K562 (cell line): Measurements from ENCODE around the gene DCAF4. TPM values are rescaled to one million over a fixed set of nuclear protein-coding genes. Genes with fewer than 3 reads are reported as not detected.
"Not testable (repeated sequence)": the region's sequence is repeated elsewhere in the genome, so short reads cannot be mapped to it uniquely, and the experiment has no call there.

ENCODE experiments used
- ATAC-seq: fragments of 200-7000 bp; cut with Tn5 transposase; 3 replicates; pipeline ENCODE4 v1.9.1; 2020; ENCODE audit warnings: moderate library complexity
- BruUV-seq: library from RNA; stranded (reverse); fragments of 400-500 nt; replicated peaks from 2 replicates; lab custom pipeline; 2021; lab: Mats Ljungman, UMichigan
- CTCF ChIA-PET: fragments of 300-600 bp; formaldehyde crosslinking; extraction: SDS; loops from one replicate; lab custom pipeline; 2021; ENCODE audit warnings: low intra/inter-chr PET ratio; lab: Yijun Ruan, JAX
- POLR2A ChIA-PET: fragments of 300-600, 350-650 bp; sonication (Branson Sonifier 250); formaldehyde crosslinking; extraction: SDS; loops from one replicate; lab custom pipeline; 2021; ENCODE audit warnings: antibody characterized with exemption, inconsistent platforms; lab: Yijun Ruan, JAX
- DNase-seq, 4 experiments: peaks; one replicate each; pipeline versions ENCODE4 v3.0.0 to v3.0.0-alpha.2; 2011 to 2018; ENCODE audit warnings: low spot score in 3 of 4, mixed read lengths in 3 of 4; ENCODE audit errors: extremely low read depth in 1 of 4
- FAIRE-seq: peaks from 2 replicates; lab custom pipeline; 2011; peaks lifted over from hg19 to GRCh38; lab: Jason Lieb, UNC
- H2AFZ ChIP-seq: 2 replicates; pipeline ENCODE4 v1.6.0; 2011; ENCODE audit warnings: low read depth, low read length, control low read depth, inconsistent platforms
- H3K27ac ChIP-seq: fragments of 200-600 bp; 3 replicates; pipeline ENCODE4 v1.8.0; 2011; ENCODE audit warnings: low read depth, mild to moderate bottlenecking, control low read depth, inconsistent platforms, low read length, moderate library complexity, mixed read lengths; ENCODE audit errors: extremely low read depth
- H3K27me3 ChIP-seq, 2 experiments: fragments of 300-600 bp in 1 of 2; 2 replicates in 1 of 2; 3 replicates in 1 of 2; pipeline versions ENCODE4 v1.6.0 to v1.8.0; 2011; ENCODE audit warnings: inconsistent platforms in 2 of 2, low read length in 2 of 2, mild to moderate bottlenecking in 1 of 2, mixed read lengths in 1 of 2, moderate library complexity in 1 of 2; ENCODE audit not compliant: control insufficient read depth in 2 of 2, insufficient read depth in 2 of 2
- H3K36me3 ChIP-seq: fragments of 300-600 bp; 3 replicates; pipeline ENCODE4 v1.8.0; 2011; ENCODE audit warnings: mild to moderate bottlenecking, low read length, inconsistent platforms; ENCODE audit not compliant: control insufficient read depth, insufficient read depth
- H3K4me1 ChIP-seq, 2 experiments: fragments of 200-600 bp in 1 of 2; replicated peaks in 1 of 2; 2 replicates in 1 of 2; 3 replicates in 1 of 2; pipeline versions ENCODE4 v1.5.1 to v1.8.0; 2011; ENCODE audit warnings: inconsistent platforms in 2 of 2, low read length in 2 of 2, mild to moderate bottlenecking in 1 of 2, mixed read lengths in 1 of 2, moderate library complexity in 1 of 2; ENCODE audit not compliant: control insufficient read depth in 2 of 2, insufficient read depth in 2 of 2
- H3K4me2 ChIP-seq: 2 replicates; pipeline ENCODE4 v1.6.1; 2011; ENCODE audit warnings: low read length, control low read depth, inconsistent platforms, mixed read lengths; ENCODE audit not compliant: insufficient read depth
- H3K4me3 ChIP-seq: fragments of 200-600 bp; sonication (generic), shearing (Covaris generic); 2 replicates; pipeline ENCODE4 v1.5.1; 2016; ENCODE audit warnings: control low read depth, inconsistent platforms
- H3K79me2 ChIP-seq: fragments of 200-600 bp; 3 replicates; pipeline ENCODE4 v1.8.0; 2011; ENCODE audit warnings: low read length, inconsistent platforms; ENCODE audit not compliant: control insufficient read depth, insufficient read depth
- H3K9ac ChIP-seq, 2 experiments: 2 replicates each; pipeline versions ENCODE4 v1.6.0 to v1.6.1; 2011; ENCODE audit warnings: low read depth in 2 of 2, low read length in 2 of 2, control low read depth in 1 of 2, inconsistent platforms in 1 of 2, mild to moderate bottlenecking in 1 of 2, mixed read lengths in 1 of 2; ENCODE audit not compliant: insufficient read depth in 1 of 2
- H3K9me1 ChIP-seq: one replicate; pipeline ENCODE4 v1.6.0; 2011; ENCODE audit warnings: inconsistent platforms, mild to moderate bottlenecking, low read length, moderate library complexity; ENCODE audit not compliant: control insufficient read depth, insufficient read depth
- H3K9me3 ChIP-seq: replicated peaks from 2 replicates; pipeline ENCODE4 v1.5.1; 2011; ENCODE audit warnings: low read depth, low read length, inconsistent platforms; ENCODE audit not compliant: control insufficient read depth, insufficient read depth
- H4K20me1 ChIP-seq: replicated peaks from 2 replicates; pipeline ENCODE4 v1.6.1; 2011; ENCODE audit warnings: low read length, inconsistent platforms, mixed read lengths; ENCODE audit not compliant: control insufficient read depth, insufficient read depth
- BDP1 ChIP-seq: IDR thresholded peaks from 3 replicates; pipeline ENCODE4 v1.6.1; 2011; ENCODE audit not compliant: insufficient read length, insufficient read depth
- ETV1 ChIP-seq: fragments of 450-650 bp; conservative IDR thresholded peaks from 2 replicates; pipeline ENCODE4 v1.6.1; 2016; ENCODE audit warnings: missing genetic modification characterization, control low read depth, low read depth, missing compliant biosample characterization
- FOXJ2 ChIP-seq: fragments of 200-800 bp; sonication (Bioruptor generic); IDR thresholded peaks from 2 replicates; pipeline ENCODE4 v1.6.1; 2016; ENCODE audit warnings: missing genetic modification characterization, missing compliant biosample characterization
- FOXM1 ChIP-seq, 2 experiments: fragments of 450-650 bp in 1 of 2; sonication (generic) in 1 of 2; formaldehyde crosslinking in 1 of 2; IDR thresholded peaks; 2 replicates each; pipeline versions ENCODE4 v1.6.1 to v1.9.0; 2017 to 2022; ENCODE audit warnings: low read depth in 2 of 2, mild to moderate bottlenecking in 2 of 2, missing genetic modification reagents in 1 of 2, moderate library complexity in 1 of 2
- HDAC6 ChIP-seq: IDR thresholded peaks from 2 replicates; pipeline ENCODE4 v1.6.1; 2012; ENCODE audit warnings: low read depth, mild to moderate bottlenecking, control low read depth, inconsistent platforms, low read length, moderate library complexity
- NFIC ChIP-seq: fragments of 450-650 bp; IDR thresholded peaks from 2 replicates; pipeline ENCODE4 v1.6.1; 2017; ENCODE audit warnings: mild to moderate bottlenecking, inconsistent platforms
- NFYB ChIP-seq: IDR thresholded peaks from 2 replicates; pipeline ENCODE4 v1.6.1; 2011; ENCODE audit warnings: mild to moderate bottlenecking, moderate library complexity; ENCODE audit not compliant: insufficient read length; ENCODE audit errors: extremely low read depth
- SOX6 ChIP-seq: fragments of 450-650 bp; IDR thresholded peaks from 2 replicates; pipeline ENCODE4 v1.6.1; 2014; ENCODE audit warnings: mild to moderate bottlenecking
- STAT5A ChIP-seq: IDR thresholded peaks from 2 replicates; pipeline ENCODE4 v1.6.1; 2012; ENCODE audit warnings: low read length, inconsistent platforms, borderline replicate concordance
- TBL1XR1 ChIP-seq, 2 experiments: IDR thresholded peaks; 2 replicates each; pipeline ENCODE4 v1.6.1; 2012; ENCODE audit warnings: improper control_type of control experiment in 2 of 2, low read length in 2 of 2, mild to moderate bottlenecking in 1 of 2
- ZFX ChIP-seq: sonication (generic); formaldehyde crosslinking; IDR thresholded peaks from 2 replicates; pipeline ENCODE4 v1.8.0; 2022; ENCODE audit warnings: mild to moderate bottlenecking, missing genetic modification reagents, moderate library complexity
- WGBS: fragments of 100-300 bp; shearing (Covaris generic); methylation state at CpG from one replicate; pipeline ENCODE4 v1.1.6; 2016; ENCODE audit warnings: low coverage, mixed read lengths; ENCODE audit not compliant: insufficient coverage; ENCODE audit errors: missing lambda C conversion rate; 5-methylcytosine and 5-hydroxymethylcytosine counted together
- in situ Hi-C: fragments of 300-500 bp; cut with MboI; formaldehyde crosslinking; loops from 4 replicates; pipeline ENCODE4 v1.15.0; 2018; ENCODE audit warnings: inconsistent platforms, mixed read lengths
- intact Hi-C: fragments of 100-400 bp; cut with micrococcal nuclease; formaldehyde crosslinking; loops from 2 replicates; pipeline ENCODE4 v1.14.2; 2022
- polyA plus RNA-seq, 8 experiments: library from polyadenylated mRNA; depleted of rRNA in 4 of 8; stranded (reverse) in 5 of 8; unstranded in 3 of 8; fragments of >200 nt; fragmentation: Nextera tagmentation in 2 of 8; fragmentation: Illumina TruSeq in 1 of 8; extraction: Ambion mirVana in 2 of 8; extraction: Trizol in 1 of 8; gene quantifications; 2 replicates each; pipeline versions ENCODE4 v1.2.1 to v1.2.3, GENCODE V29; 2011 to 2014; ENCODE audit warnings: inconsistent platforms in 1 of 8, missing spikeins in 1 of 8
- total RNA-seq, 7 experiments: library from RNA; depleted of rRNA in 6 of 7; stranded (reverse); fragments of >200 nt in 6 of 7; fragmentation: Illumina TruSeq in 2 of 7; extraction: Trizol in 2 of 7; gene quantifications; 2 replicates each; pipeline versions ENCODE4 v1.2.1 to v1.2.3, GENCODE V29; 2011 to 2021; ENCODE audit warnings: low replicate concordance in 1 of 7
- TF ChIP-seq, protein P1 (sequence below): fragments of 450-650 bp; formaldehyde crosslinking; conservative IDR thresholded peaks from 2 replicates; pipeline ENCODE4 v1.4.0; 2022; ENCODE audit warnings: mild to moderate bottlenecking, missing genetic modification characterization
- TF ChIP-seq, protein P2 (sequence below): sonication (generic); formaldehyde crosslinking; IDR thresholded peaks from 2 replicates; pipeline ENCODE4 v1.8.0; 2022; ENCODE audit warnings: missing genetic modification reagents, mild to moderate bottlenecking, moderate library complexity, borderline replicate concordance

Gene DCAF4
- total and polyA plus RNA-seq, 9 of the 15 experiments (the other 6 are each of a cell fraction or from before 2014, with no cell fraction given), result 2.7 to 49.2 (median 22.9) TPM

GRCh38 chr14:72962336-72962754 lies 36.1 kb downstream of the DCAF4 start:
- POLR2A ChIA-PET, result interaction anchor here (0.6 to 2.0 kb wide), 4 partner anchors 15 to 507 kb away, joined by 3 to 5 read pairs (median 4); partner anchors contain the start of gene RBM25
- peaks cover 35% of the 10 kb centered on the region; the same call in 1 of the 3 replicates for H3K36me3 ChIP-seq
- BruUV-seq; H3K9me1 ChIP-seq; CTCF ChIA-PET; H3K27ac ChIP-seq; H4K20me1 ChIP-seq; H3K9ac ChIP-seq; DNase-seq; H3K27me3 ChIP-seq; H3K79me2 ChIP-seq; H3K4me1 ChIP-seq; intact Hi-C loops; H2AFZ ChIP-seq; TF ChIP-seq FOXM1 (IDR thresholded peaks at IDR 0.05; ENCODE audit: low read depth): not testable (repeated sequence)
- WGBS, result 93% methylated on average over 5 of the region's 10 CpGs
- peak; percentile 14; the same call in 1 of the 3 replicates for ATAC-seq
- TF ChIP-seq FOXM1 (CRISPR knock-in tag; IDR thresholded peaks at IDR 0.05; ENCODE audit: low read depth), result peak; percentile 47; the same call in 1 of the 2 replicates
- TF ChIP-seq NFIC, result peak; percentile 57
- TF ChIP-seq, all 486 proteins: peak for 2; not testable (repeated sequence) for 484
- FAIRE-seq, in situ Hi-C loops, H3K4me2 ChIP-seq, H3K9me3 ChIP-seq, H3K4me3 ChIP-seq: not testable (repeated sequence)

DNA sequence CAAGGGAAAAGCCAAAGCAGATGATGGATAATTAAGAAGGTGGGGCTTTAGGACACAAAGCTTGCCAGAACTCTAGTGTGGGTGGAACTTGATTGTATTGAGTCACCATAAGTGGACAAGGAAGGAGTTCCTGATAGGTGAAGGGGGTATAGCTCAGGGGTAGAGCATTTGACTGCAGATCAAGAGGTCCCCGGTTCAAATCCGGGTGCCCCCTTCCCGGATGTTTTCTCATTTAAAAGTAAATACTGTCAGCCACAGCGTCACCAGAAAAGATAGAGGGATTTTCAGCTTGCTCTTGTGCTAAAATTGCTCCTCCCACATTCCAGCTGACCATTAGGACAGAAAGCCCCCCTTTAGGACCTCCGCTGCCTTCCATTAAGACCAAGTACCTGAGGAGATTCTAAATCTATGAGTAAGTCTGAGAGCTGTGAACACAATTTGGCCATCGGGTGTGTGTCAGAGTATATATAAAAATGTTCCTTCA lies 36.6 kb downstream of the DCAF4 start:
- H3K27me3 ChIP-seq, result no peaks in the 10 kb centered on the region
- POLR2A ChIA-PET, result interaction anchor here (0.6 to 2.0 kb wide), 5 partner anchors 9 to 104 kb away, joined by 3 to 5 read pairs (median 3); partner anchors contain the start of gene RBM25
- WGBS, result 17% methylated on average over 6 of the region's 6 CpGs
- H3K4me1 ChIP-seq, result no peaks in the 10 kb centered on the region; a peak in 2 of 5 replicates
- intact Hi-C loops, result no loop called here
- H2AFZ ChIP-seq, result no peak overlapping the region
- H3K36me3 ChIP-seq, result peaks cover 29% of the 10 kb centered on the region; the same call in 1 of the 3 replicates
- ATAC-seq (peak; percentile 77), FAIRE-seq (peak; percentile 71), DNase-seq (peak; percentile 27 to 67 (median 46))
- no peaks in the 10 kb centered on the region for H3K79me2 ChIP-seq
- H4K20me1 ChIP-seq, result no peaks in the 10 kb centered on the region
- H3K9ac ChIP-seq, result no peak overlapping the region
- no peak overlapping the region for H3K4me3 ChIP-seq
- in situ Hi-C loops, result no loop called here
- TSS peak; percentile 96 for BruUV-seq
- no peaks in the 10 kb centered on the region for H3K9me3 ChIP-seq
- H3K4me2 ChIP-seq, result no peak overlapping the region
- CTCF ChIA-PET, result no interaction called here
- no peak overlapping the region for H3K27ac ChIP-seq
- no peaks in the 10 kb centered on the region for H3K9me1 ChIP-seq
- TF ChIP-seq FOXJ2 (tag), result no peak
- TF ChIP-seq TBL1XR1 (IDR thresholded peaks at IDR 0.05; ENCODE audit: low read length in 2 of 2), result no peak
- TF ChIP-seq NFYB, result no peak
- TF ChIP-seq, protein P1, sequence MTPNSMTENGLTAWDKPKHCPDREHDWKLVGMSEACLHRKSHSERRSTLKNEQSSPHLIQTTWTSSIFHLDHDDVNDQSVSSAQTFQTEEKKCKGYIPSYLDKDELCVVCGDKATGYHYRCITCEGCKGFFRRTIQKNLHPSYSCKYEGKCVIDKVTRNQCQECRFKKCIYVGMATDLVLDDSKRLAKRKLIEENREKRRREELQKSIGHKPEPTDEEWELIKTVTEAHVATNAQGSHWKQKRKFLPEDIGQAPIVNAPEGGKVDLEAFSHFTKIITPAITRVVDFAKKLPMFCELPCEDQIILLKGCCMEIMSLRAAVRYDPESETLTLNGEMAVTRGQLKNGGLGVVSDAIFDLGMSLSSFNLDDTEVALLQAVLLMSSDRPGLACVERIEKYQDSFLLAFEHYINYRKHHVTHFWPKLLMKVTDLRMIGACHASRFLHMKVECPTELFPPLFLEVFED (CRISPR knock-in tag), result 0 out of 2 replicates have a peak, but pooled peaks have one; percentile 6
- peak; percentile 29 for TF ChIP-seq BDP1
- TF ChIP-seq SOX6, result no peak
- no peak for TF ChIP-seq ZFX
- TF ChIP-seq, protein P2, sequence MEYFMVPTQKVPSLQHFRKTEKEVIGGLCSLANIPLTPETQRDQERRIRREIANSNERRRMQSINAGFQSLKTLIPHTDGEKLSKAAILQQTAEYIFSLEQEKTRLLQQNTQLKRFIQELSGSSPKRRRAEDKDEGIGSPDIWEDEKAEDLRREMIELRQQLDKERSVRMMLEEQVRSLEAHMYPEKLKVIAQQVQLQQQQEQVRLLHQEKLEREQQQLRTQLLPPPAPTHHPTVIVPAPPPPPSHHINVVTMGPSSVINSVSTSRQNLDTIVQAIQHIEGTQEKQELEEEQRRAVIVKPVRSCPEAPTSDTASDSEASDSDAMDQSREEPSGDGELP (CRISPR knock-in tag), result 0 out of 2 replicates have a peak, but pooled peaks have one; percentile 9
- TF ChIP-seq HDAC6, result no peak
- no peak for TF ChIP-seq STAT5A
- TF ChIP-seq ETV1 (tag), result no peak
